CD4-positive, alpha-beta T cell treated with Interferon gamma for 1 hour (primary cell): ENCODE results near the gene ACADVL.
"Not testable (repeated sequence)": the region's sequence is repeated elsewhere in the genome, so short reads cannot be mapped to it uniquely, and the experiment has no call there.

Source experiments
- DNase-seq: peaks from one replicate; pipeline ENCODE4 v3.0.0-alpha.2; 2020

ACADVL gene

DNA sequence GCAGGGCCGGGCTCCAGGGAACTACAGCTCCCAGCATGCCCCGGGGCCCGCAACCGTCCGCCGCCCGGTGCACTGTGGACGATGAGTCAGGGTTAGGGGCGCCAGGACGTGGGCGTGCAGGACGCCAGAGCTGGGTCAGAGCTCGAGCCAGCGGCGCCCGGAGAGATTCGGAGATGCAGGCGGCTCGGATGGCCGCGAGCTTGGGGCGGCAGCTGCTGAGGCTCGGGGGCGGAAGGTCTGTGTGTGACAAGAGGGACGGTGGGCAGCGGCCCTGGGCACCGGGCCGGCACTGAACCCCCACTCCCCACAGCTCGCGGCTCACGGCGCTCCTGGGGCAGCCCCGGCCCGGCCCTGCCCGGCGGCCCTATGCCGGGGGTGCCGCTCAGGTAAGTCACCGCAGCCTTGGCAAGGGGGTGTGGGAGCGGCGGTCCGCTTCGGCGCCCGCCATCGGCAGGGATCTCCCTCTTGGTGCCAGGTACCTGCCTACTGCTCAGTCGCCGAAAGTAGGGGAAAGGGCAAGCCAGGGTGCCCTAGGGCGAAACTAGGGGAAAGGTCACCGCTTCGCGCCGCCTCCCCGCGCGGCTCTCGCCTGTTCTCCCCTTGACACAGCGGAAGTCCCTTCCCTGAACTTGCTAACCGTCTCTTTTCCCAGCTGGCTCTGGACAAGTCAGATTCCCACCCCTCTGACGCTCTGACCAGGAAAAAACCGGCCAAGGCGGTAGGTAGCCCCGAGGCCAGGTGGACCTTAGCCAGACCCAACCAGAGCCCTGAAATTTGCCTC, at the start of gene ACADVL, which contains the start of gene DLG4:
TSS of gene ACADVL (plus strand) at position 127 of the 781 bp plus-strand sequence. CDS start at position 174, 47 bp downstream.
TSS of gene DLG4 (minus strand) at position 25 of the 781 bp plus-strand sequence.
- peak; percentile 76 for DNase-seq

DNA sequence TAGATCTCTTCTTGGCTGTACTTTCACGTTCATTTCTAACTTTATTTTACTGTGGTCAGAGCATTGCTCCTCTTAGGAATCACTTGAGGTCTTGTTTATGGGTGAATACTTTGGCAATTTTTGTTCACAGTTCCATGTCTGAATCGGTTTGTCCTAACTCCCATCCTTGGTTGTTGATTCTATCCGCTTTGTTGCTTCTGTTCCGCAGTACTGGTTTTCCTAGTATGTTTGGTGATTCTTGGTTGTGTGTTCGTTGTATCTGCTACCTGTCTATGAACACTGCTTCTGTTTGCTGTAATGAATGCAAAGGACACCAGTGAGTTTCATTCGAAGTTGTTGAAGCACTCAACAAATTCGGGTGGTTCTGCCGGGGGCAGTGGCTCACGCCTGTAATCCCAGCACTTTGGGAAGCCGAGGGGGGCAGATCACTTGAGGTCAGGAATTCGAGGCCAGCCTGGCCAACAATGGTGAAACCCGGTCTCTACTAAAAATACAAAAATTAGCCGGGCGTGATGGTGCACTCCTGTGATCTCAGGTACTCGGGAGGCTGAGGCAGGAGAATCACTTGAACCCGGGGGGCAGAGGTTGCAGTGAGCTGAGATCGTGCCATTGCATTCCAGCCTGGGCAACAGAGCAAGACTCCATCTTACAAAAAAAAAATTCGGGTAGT, 47.1 kb upstream of the ACADVL start:
- DNase-seq: not testable (repeated sequence)

DNA sequence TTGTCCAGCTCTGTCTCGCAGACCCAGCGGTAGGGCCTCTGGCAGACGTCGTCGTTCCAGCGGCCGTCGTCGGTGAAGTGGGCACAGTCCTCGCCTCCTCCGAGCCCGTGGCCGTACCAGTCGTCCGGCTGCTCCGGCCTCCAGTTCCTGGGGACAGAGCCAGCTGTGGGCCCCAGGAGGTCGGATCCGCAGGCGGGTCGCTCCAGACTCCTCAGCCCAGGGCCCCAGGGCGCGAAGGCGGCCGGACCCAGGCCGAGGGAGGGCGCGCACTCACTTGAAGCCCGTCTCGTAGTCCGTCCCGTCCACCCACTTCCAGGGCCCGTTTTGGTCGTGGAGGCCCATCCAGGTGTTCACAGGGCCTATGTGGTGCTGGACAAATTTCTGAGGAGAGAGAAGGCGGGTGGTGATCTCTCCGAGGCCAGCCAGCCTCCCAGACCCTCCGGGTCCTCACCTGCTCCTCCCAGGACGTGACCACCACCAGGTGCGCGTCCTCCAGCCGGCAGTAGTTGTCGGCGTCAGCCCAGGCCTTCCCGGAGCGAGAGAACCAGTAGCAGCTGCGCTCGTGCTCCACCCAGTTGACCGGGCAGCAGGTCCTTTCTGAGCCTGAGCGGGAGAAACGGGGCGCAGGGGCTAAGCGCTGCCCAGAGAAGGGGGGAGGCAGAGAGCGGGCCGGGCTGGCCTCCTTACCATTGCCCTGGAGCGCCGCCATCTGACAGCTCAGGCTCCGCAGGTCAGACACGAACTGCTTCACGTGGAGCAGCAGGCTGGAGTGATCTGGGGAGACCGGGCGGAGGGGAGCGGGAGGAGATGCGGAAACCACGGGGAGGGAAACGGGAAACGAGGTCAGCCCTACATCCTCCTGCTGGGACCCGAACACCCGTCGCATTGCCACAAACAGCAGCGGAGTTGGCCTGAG, 45.8 kb upstream of the ACADVL start:
- DNase-seq: peak; percentile 66

DNA sequence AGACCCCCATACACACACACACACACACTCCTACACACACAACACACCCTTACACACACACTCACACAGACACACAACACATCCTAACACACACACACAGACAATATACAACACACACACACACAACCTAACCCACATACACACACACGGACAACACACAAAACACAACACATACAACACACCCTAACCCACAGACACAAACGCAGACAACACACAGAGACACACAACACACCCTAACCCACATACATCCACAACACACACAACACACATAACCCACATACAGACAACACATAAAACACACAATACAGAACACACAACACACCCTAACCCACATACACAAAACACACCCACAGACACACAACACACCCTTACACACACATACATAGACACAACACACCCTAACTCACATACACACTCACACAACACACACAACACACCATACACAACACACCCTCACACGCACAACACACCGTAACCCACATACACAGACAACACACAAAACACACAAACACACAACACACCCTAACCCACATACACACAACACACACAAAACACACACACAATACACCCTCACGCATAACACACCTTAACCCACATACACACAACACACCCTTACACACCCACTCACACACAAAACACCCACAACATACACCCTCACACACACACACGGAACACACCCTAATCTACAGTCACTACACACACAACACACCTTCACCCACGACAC, 45.0 kb upstream of the ACADVL start:
- no peak for DNase-seq

DNA sequence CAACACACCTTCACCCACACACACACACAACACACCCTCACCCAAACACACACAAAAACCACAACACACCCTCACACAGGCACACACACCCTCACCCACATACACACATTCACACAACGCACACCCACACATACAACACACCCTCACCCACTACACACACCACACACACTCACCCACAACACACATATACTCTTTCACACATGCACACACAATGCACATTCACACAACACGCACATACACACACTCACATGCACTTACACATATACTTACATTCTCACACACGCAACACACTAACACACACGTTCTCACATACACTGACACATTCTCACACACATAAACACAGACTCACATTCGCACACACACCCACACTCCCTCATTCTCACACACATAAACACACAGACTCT, 44.4 kb upstream of the ACADVL start:
- no peak for DNase-seq

DNA sequence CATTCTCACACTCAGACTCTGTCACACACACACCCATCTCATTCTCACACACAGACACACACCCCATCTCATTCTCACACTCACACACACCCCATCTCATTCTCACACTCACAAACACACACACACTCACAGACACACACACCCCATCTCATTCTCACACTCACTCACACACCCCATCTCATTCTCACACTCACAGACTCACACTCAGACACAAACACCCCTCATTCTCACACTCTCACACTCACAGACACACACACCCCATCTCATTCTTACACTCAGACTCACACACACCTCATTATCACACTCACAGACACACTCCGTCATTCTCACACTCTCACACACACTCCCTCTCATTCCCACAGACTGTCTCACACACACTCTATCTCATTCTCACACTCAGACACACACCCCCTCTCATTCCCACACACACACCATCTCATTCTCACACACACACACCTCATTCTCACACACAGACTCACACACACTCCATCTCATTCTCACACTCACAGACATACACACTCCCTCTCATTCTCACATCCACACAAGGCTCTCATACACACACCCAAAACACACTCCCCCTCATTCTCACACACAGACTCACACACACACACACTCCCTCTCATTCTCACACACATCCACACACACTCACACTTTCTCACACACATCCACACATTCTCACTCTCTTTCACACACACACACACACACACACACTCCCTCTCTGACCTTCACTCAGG, 43.5 kb upstream of the ACADVL start:
- no peak for DNase-seq

DNA sequence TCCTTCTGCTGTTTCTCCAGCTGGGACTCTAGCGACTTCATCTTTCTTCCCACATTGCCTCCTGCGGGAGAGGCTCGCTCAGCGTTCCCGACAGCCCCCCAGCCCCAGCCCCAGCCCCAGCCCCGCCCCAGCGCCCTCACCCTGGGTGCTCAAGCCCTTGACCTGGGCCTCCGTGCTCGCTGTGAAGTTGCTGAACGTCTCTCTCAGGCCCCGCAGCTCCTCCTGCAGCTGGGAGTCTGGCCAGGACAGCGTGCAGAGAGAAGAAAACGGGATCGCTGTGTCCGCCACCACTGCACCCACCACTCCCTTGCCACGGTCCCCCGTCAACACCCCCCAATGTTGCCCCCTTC, 42.9 kb upstream of the ACADVL start:
- DNase-seq: no peak

DNA sequence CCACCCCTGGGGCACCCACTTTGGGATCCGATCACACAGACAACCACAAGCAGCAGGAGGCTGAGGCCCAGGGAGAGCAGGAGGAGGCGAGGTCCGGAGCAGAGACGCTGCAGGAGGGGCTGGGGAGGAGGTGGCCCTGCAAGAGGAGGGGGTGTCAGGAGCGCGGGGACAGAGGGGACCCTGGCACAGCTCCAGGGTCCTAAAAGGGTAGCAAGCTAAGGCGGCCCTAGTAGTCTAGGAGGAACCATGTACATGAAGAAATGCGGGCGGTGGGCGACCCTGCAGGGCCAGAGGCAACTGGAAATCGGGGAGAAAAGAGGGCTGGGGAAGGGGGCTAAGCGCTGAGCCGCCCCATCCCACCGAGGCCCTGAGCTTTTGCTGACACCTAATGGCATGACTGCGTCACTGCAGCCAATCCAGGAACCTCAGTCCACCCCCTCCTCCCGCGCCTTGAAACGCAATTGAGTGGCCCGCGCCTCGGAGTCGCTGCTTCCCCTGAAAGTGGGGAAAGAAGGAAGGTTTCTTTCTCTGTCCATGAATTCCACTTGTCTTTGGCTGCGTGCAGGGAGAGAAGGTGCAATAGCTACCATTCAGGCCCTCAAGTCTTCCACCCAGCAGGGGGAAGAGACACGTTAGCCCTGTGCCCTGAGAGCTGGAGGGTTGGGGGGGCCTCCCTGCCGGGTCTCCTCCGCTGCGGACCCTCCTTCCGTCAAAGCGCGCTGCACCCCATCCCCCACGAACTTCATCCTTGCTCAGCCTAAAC, 42.4 kb upstream of the ACADVL start:
- peak; percentile 63 for DNase-seq

DNA sequence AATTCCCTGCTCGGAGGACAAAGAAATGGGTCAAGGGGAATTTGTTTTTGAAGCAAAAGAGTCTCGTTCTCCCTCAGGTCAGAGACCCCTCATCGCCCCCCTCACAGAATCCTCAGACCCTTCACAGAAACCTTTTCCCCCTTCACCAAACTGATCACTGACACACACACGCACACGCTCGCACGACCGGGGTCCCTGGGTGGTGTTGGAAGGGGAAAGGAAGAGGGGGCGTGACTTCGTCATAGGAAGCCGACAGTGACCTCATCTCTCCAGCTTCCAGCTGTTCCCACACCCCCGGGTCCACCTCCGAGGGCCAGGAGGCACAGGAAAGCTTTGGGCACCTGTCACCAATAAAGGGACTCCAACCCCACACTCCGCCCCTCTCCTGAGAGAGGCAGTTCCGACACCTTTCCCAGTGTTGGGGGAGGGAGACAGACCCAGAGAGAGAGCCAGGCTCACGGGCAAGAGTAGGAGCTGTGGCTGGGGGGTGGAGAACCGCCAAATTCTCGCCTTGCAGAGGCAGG, 41.7 kb upstream of the ACADVL start:
- no peak for DNase-seq

DNA sequence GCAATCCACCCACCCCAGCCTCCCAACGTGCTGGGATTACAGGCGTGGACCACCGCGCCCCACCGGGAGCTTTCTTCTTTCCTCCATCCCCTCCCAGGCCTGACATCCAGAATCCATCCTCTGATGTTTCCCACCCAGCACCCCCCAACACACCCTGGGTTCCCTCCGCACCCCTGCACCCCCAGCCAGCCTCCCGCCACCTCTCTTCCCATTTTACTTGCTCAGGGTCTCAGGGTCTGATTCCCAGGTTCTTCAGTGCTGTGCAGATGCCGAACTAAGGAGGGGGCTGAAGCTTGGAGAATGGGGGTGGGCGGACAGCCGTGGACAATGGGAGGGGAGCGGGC, 40.8 kb upstream of the ACADVL start:
- no peak for DNase-seq

DNA sequence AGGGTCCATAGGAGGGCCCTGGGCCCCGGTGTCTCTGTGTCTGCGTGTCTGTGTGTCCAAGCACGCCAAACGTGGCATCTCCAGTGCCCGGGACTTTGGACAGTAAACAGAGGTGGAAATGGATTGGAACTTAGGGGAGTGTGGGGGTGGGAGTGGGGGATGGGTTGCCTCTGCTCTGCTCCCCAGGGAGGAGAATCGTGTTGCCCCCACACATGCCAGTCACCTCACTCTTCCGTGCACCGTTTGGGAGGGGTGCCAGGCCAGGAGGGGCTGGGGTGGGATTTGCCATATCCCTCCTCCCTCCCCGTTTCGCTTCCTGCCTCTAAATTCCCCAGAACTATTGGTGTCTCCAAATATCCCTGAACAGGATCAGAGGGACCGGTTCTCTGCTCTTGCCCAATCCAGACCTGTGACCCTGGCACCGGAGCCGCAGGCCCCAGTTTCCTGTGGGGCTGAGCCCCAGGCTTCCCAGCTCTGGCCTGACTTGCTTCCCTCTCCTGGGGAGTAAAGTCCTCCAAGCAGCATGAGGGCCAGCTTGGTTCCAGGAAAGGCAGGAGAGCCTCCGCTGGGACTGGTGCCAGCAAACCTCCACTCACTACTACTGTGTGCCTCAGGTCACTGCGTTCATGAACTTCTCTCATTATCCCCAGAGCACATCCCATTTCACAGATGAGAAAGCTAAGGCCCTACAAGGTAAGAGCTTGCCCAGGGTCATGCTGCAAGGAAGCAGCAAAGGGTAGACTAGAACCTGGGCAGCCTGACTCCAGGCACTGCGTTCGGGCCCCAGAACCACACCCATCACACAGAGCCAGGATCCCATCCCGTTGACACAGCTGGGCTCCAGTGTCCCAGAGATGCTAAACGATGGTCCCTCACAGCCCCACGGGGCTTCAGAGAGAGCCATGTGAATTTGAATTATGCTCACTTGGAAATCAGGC, 40.2 kb upstream of the ACADVL start, which contains the start of gene ASGR1:
TSS of gene ASGR1 (minus strand) at position 54 of the 938 bp plus-strand sequence. CDS start 807 bp downstream, outside the sequence.
- no peak for DNase-seq

DNA sequence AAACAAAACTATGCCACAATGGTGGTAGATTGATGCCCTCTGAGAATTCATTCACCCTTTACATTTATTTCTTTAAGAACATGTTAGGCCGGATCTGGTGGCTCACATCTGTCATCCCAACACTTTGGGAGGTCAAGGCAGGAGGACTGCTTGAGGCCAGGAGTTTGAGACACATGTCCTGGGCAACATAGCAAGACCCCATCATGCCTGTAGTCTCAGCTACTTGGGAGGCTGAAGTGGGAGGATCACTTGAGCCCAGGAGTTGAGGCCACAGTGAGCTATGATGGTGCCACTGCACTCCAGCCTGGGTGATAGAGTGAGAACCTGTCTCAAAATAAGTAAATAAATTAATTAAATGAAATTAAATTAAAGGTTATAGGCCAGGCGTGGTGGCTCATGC, 37.6 kb upstream of the ACADVL start:
- not testable (repeated sequence) for DNase-seq

DNA sequence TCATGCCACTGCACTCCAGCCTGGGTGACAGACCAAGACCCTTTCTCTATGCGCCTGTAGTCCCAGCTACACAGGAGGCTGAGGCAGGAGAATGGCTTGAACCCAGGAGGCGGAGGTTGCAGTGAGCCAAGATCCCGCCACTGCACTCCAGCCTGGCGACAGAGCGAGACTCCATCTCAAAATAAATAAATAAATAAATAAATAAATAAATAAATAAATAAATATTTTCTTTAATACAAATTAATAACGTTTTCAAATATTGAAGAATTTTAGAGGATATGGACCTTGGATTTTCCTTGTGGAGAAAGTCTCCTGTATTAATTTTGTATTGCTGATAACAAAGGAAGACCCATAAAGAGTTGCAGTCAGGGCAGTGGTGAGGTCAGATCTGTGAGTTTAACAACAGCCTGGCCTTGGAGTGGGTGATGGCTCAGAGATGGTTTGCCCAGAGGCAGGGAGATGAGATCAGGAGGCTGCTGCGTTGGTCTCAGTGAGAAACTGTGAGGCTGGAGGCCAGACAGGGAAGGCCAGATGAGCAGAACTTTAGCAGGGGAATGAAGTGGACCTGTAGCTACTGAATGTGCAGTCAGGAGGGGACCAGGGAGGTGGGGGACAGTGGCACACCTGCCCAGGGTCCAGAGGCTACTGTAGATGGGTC, 36.2 kb upstream of the ACADVL start:
- DNase-seq: no peak

DNA sequence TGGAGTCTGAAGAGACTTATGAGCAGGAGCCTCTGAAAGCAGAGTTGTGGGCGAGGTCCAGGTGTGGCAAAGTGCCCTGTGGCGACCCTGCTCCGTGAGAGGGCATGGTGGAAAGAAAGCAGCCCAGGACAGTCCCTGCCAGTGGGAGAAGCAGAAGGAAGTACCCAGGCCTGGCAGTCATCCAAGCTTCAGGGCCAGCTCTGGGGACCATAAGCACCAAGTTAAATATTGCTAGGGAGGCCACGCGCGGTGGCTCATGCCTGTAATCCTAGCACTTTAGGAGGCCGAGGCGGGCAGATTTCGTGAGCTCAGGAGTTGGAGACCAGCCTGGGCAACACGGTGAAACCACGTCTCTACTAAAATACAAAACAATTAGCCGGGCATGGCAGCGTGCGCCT, 35.6 kb upstream of the ACADVL start:
- no peak for DNase-seq

DNA sequence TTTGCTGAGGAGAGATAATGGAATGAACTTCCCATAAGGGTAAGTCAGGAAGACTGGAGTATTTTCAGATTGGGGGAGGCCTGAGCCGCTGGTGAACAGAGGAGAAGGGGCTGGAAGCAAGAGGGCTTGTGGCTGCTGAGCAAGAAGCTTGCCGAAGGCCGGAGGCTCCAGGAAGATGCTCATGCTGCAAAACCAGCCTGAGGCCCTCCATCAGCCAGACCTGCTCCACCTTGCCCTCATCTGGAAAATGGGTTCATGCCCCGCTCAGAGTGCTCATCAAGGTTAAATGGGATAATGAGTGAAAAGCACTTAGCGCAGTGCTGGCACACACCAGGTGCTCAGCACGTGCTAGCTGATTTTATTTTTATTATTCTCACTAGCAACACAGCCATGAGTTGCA, 35.1 kb upstream of the ACADVL start:
- no peak for DNase-seq

DNA sequence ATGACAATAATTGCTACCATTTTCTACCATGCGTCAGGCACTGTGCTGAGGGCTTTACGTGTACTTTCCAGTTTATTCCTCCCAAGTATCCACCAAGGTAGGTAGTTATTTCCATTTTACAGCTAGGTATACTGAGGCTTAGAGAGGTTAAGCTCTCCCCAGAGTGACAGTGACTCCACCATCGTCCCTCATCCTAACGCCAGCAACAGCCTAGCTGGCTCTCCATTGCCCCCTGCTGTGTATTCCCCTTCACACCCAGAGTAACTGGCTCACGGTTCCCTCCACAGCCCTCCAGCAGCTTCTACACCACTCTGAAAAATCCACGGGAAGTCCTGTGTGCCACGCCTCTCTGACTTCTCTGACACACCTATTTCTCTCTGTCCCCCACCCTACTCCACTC, 33.5 kb upstream of the ACADVL start:
- no peak for DNase-seq

DNA sequence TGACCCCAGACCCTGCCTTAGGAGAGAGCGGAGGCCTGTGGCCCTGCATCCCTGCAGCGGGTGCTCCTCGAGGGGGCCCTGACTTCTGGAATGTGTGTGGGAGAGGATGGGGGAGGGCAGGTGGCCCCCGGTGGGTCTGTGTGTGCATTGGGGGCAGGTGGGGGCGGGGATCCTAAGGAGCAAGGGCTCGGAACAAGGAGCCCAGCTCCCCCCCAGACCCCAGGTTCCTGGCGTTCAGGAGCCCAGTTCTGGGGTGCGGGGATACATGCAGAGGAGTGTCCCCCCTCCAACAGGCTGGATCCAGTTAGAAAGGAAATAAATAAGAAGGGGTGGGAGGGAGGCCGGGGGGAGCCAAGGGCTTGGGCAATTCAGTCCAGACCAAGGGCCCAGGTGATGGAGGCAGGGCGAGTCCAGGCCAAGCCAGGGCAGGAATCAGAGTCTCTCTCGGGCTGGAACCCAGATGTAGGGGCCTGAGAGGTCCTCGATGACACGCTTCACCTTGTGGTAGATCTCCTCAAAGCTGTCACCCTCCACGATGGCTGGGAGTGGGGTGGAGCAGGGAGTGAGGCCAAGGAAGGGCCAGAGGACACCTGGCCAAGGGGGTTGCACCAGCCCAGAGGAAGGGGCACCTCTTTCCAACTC, 29.3 kb upstream of the ACADVL start:
- DNase-seq: no peak

DNA sequence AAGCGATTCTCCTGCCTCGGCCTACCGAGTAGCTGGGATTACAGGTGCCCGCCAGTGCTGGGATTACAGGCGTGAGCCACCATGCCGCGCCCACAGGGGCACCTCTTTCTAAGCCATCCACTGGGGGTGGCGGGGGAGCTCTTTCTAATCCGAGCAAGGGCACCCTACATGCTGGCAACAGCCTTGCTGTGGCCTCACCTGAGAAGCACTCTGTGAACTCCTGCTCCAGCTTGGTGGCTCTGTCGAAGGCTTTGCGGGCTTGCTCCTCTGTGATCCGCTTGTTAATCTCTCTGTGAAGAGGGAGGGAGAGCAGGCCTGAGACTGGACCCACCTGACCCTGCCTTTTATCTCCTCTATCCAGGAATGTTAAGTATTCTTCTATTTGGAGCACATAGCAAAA, 28.7 kb upstream of the ACADVL start:
- no peak for DNase-seq
